Coronary artery (tissue), 2 donors: Measurements from ENCODE around the gene SPRY4.
"Not testable (repeated sequence)": the region's sequence is repeated elsewhere in the genome, so short reads cannot be mapped to it uniquely, and the experiment has no call there.

Source experiments
- DNase-seq: peaks from one replicate; pipeline ENCODE4 v3.0.0-alpha.2; 2017; ENCODE audit warnings: low spot score
- H3K27ac ChIP-seq, 2 donors: fragments of 200-600 bp; sonication (generic); one replicate each; pipeline ENCODE4 v1.5.1; 2016 to 2019
- H3K4me3 ChIP-seq: fragments of 200-600 bp; sonication (generic); 2 replicates; pipeline ENCODE4 v1.5.1; 2016; ENCODE audit warnings: mild to moderate bottlenecking, moderate library complexity
- CTCF ChIP-seq: fragments of 200-600 bp; sonication (generic); IDR thresholded peaks from one replicate; pipeline ENCODE4 v1.5.1; 2019; ENCODE audit warnings: antibody characterized with exemption

The SPRY4 gene

GRCh38 chr5:142324871-142325724, at the start of gene SPRY4:
SPRY4 (minus strand) TSS chr5:142325021; CDS start chr5:142315108, 9,913 bp downstream.
- H3K27ac ChIP-seq = peak within 1 kb of the TSS; percentile 94 to 99
- DNase-seq = peak; percentile 96
- TF ChIP-seq CTCF = no peak
- peak within 1 kb of the TSS; percentile 90 for H3K4me3 ChIP-seq

GRCh38 chr5:142368529-142368928, 43.7 kb upstream of the SPRY4 start:
- Histone ChIP-seq H3K4me3 (no peak overlapping the region), H3K27ac (no peak overlapping the region)
- no peak for DNase-seq
- TF ChIP-seq CTCF = no peak

- no peak for DNase-seq
- no peak overlapping the region for H3K4me3 ChIP-seq
- no peak for TF ChIP-seq CTCF
- no peak overlapping the region for H3K27ac ChIP-seq
These were observed 41.2 kb upstream of the SPRY4 start for GRCh38 chr5:142366007-142366406.

GRCh38 chr5:142364251-142365145, 39.7 kb upstream of the SPRY4 start:
- DNase-seq = no peak
- peak overlapping the region in 1 of 2 donors; percentile 46 for H3K27ac ChIP-seq
- no peak overlapping the region for H3K4me3 ChIP-seq
- TF ChIP-seq CTCF = no peak

GRCh38 chr5:142363619-142363963, 38.8 kb upstream of the SPRY4 start:
- no peak for DNase-seq
- TF ChIP-seq CTCF = no peak
- H3K4me3 ChIP-seq = no peak overlapping the region
- no peak overlapping the region for H3K27ac ChIP-seq

- not testable (repeated sequence) for H3K4me3 ChIP-seq, DNase-seq
- H3K27ac ChIP-seq = peak overlapping the region; percentile 43 to 75
These were observed 37.4 kb upstream of the SPRY4 start for GRCh38 chr5:142362193-142362592.

GRCh38 chr5:142360607-142361120, 35.8 kb upstream of the SPRY4 start:
- Histone ChIP-seq H3K4me3 (no peak overlapping the region), H3K27ac (no peak overlapping the region)
- DNase-seq = no peak
- TF ChIP-seq CTCF = no peak
